ENCODE measurements around the gene TCF4.

TCF4 gene

DNA sequence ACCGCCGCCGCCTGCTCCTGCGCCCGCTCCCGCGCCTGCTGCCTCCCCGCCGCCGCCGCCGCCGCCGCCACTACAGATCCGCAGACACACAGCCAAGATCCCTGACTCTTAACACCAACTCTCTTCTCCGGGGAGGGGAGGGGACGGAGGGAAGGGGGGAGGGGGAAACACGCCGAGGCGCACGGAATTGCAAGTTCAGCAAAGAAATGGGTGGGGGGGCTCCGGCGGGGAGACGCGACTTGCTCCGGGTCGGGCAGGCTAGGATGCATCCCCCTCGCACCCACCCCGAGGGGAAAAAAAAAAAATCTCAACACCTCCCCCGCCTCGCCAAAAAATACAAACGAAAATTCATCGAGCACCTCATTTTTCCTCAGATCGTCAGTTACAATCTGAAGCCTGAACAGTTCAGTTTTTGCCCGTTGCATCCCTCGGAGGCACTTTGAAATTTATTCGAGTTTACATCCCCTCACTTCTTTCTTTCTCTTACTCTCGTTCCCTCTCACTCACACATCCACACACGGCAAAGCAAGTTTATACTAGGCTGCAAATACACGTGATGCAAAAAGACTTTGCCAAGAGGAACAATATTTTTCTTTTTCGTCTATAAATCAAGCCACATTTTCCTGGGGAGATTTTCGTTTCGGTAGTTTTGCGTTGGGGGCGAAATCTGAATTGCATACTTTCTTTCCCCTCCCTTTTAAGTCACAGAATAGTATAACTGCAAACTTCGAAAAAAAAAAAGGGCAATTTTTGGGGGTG, at the start of gene TCF4:
TSS of gene TCF4 (minus strand) at position 82 of the 759 bp plus-strand sequence. CDS start 1,076 bp downstream, outside the sequence.
- Mint-ChIP-seq H3K9me3 (ENCODE audit: low read depth) (no peaks in the 10 kb centered on the region), H3K36me3 (no peaks in the 10 kb centered on the region), H3K4me1 (ENCODE audit: low read depth) (peaks cover 23% of the 10 kb centered on the region), H3K27me3 (peaks cover 23% of the 10 kb centered on the region), H3K27ac (peak within 1 kb of the TSS; percentile 35), H3K4me3 (peak within 1 kb of the TSS; percentile 92)

- Mint-ChIP-seq H3K27ac (no peak overlapping the region), H3K4me1 (ENCODE audit: low read depth) (no peaks in the 10 kb centered on the region), H3K4me3 (no peak overlapping the region), H3K36me3 (no peaks in the 10 kb centered on the region), H3K27me3 (no peaks in the 10 kb centered on the region), H3K9me3 (ENCODE audit: low read depth) (peaks cover 12% of the 10 kb centered on the region)
Measured at GRCh38 chr18:55637204-55637603, 49.2 kb upstream of the TCF4 start.

- Mint-ChIP-seq H3K9me3 (ENCODE audit: low read depth) (no peaks in the 10 kb centered on the region), H3K36me3 (no peaks in the 10 kb centered on the region), H3K27ac (no peak overlapping the region), H3K4me3 (no peak overlapping the region), H3K4me1 (ENCODE audit: low read depth) (no peaks in the 10 kb centered on the region), H3K27me3 (no peaks in the 10 kb centered on the region)
Measured at GRCh38 chr18:55635439-55635838, 47.4 kb upstream of the TCF4 start.

DNA sequence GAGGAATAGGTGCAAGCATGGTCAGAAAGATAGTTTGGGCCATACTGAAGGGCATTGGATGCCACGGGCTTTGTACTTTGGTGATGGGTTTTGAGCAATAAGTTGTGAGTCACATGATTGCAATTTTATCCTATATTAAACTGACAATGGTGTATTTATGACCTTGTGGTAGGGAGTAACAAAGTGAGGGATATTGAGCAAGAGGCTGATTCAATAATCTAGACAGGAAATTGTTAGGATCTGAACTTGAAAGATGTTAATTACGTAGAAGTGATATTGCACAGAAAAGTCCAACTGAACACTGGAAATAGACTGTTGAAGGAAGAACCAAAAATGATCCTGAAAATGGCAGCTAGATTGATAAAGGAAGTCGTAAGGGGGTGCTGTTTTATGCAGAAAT, 46.6 kb upstream of the TCF4 start:
- no peaks in the 10 kb centered on the region for H3K9me3 Mint-ChIP-seq (ENCODE audit: low read depth)
- no peaks in the 10 kb centered on the region for H3K4me1 Mint-ChIP-seq (ENCODE audit: low read depth)
- no peak overlapping the region for H3K4me3 Mint-ChIP-seq
- H3K27ac Mint-ChIP-seq: no peak overlapping the region
- no peaks in the 10 kb centered on the region for H3K27me3 Mint-ChIP-seq
- no peaks in the 10 kb centered on the region for H3K36me3 Mint-ChIP-seq

GRCh38 chr18:55633032-55633431, 45.0 kb upstream of the TCF4 start:
- Mint-ChIP-seq H3K4me1 (ENCODE audit: low read depth) (no peaks in the 10 kb centered on the region), H3K27me3 (no peaks in the 10 kb centered on the region), H3K27ac (no peak overlapping the region), H3K4me3 (no peak overlapping the region), H3K36me3 (no peaks in the 10 kb centered on the region), H3K9me3 (ENCODE audit: low read depth) (no peaks in the 10 kb centered on the region)

GRCh38 chr18:55629133-55629532, 41.1 kb upstream of the TCF4 start:
- Mint-ChIP-seq H3K36me3 (no peaks in the 10 kb centered on the region), H3K4me3 (no peak overlapping the region), H3K27ac (no peak overlapping the region), H3K9me3 (ENCODE audit: low read depth) (no peaks in the 10 kb centered on the region), H3K27me3 (no peaks in the 10 kb centered on the region), H3K4me1 (ENCODE audit: low read depth) (no peaks in the 10 kb centered on the region)

GRCh38 chr18:55627007-55627406, 39.0 kb upstream of the TCF4 start:
- Mint-ChIP-seq H3K4me3 (no peak overlapping the region), H3K27me3 (no peaks in the 10 kb centered on the region), H3K27ac (no peak overlapping the region), H3K9me3 (ENCODE audit: low read depth) (no peaks in the 10 kb centered on the region), H3K4me1 (ENCODE audit: low read depth) (no peaks in the 10 kb centered on the region), H3K36me3 (no peaks in the 10 kb centered on the region)

- no peaks in the 10 kb centered on the region for H3K27me3 Mint-ChIP-seq
- H3K9me3 Mint-ChIP-seq (ENCODE audit: low read depth): no peaks in the 10 kb centered on the region
- H3K27ac Mint-ChIP-seq: no peak overlapping the region
- H3K4me3 Mint-ChIP-seq: no peak overlapping the region
- no peaks in the 10 kb centered on the region for H3K36me3 Mint-ChIP-seq
- no peaks in the 10 kb centered on the region for H3K4me1 Mint-ChIP-seq (ENCODE audit: low read depth)
Measured at GRCh38 chr18:55625901-55626300, 37.9 kb upstream of the TCF4 start.

DNA sequence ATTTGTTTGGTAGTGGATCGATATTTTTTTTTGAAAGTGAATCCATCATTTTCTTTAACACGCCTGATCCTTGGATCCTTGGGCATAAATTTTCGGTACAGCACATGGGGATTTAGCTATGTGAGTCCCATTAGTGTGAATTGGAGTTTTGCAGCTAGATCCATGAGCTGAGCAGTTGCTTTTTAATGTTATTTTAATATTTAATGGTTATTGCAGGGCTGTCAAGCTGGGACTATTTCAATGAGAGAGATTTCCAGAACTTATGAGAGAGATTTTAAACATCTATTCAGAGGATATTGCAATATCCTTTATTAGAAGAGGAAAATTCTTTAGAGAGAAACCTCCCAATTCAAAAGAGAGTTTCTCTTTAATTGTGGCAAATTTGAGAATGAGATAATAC, 35.6 kb upstream of the TCF4 start:
- Mint-ChIP-seq H3K4me1 (ENCODE audit: low read depth) (no peaks in the 10 kb centered on the region), H3K9me3 (ENCODE audit: low read depth) (no peaks in the 10 kb centered on the region), H3K4me3 (no peak overlapping the region), H3K36me3 (no peaks in the 10 kb centered on the region), H3K27ac (no peak overlapping the region), H3K27me3 (no peaks in the 10 kb centered on the region)

DNA sequence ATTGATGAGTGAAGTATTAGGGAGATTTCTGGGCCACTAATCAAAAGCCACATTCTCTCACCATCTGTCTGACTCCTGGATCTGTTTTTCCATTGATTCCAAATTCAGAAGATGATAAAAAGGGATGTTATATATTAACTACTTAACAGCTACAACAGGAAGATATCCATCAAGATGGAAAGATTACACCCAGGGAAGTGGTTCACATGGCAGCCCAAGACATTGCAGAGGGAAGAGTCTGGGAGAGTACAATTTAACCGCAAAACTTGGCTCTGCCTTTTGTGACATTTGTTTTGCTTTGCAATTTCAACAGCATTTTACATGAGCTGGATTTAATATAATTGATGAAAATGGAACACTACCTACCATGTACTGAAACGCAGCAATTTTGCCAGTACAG, 22.5 kb upstream of the TCF4 start:
- no peak overlapping the region for H3K4me3 Mint-ChIP-seq
- H3K36me3 Mint-ChIP-seq: no peaks in the 10 kb centered on the region
- H3K9me3 Mint-ChIP-seq (ENCODE audit: low read depth): peaks cover 3% of the 10 kb centered on the region
- H3K27me3 Mint-ChIP-seq: peaks cover 2% of the 10 kb centered on the region
- H3K4me1 Mint-ChIP-seq (ENCODE audit: low read depth): no peaks in the 10 kb centered on the region
- no peak overlapping the region for H3K27ac Mint-ChIP-seq

DNA sequence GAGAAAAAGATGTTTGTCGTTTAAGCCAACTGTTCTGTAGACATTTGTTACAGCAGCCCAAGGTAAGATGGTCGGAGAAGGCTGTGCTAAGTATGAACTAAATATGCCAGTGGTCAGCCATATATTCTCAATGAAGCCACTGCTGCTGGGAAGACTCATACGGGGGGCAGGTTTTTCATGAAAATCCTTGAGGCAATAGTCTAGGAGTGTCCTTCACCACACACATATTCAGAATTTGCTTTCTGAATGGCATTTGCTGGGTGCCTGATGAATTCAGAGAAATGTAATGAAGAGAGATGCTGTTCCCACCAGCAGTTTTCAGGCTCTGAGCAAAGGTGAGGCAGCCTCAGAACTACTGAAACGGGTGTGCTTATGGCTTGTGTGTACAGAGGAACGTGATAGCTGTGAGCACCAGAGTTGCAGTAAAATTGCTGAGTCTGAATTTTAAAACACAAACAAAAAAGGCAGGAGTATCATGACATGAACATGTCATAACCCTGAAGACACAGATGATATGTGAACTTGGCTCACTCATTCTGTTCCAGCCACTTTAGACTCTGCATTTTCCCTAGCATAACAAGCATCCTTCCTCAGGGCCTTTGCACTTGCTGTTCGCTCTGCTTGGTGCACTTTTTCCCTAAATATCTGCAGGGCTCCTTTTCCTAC, 21.3 kb upstream of the TCF4 start:
- no peaks in the 10 kb centered on the region for H3K9me3 Mint-ChIP-seq (ENCODE audit: low read depth)
- no peaks in the 10 kb centered on the region for H3K4me1 Mint-ChIP-seq (ENCODE audit: low read depth)
- H3K4me3 Mint-ChIP-seq: no peak overlapping the region
- H3K27ac Mint-ChIP-seq: no peak overlapping the region
- no peaks in the 10 kb centered on the region for H3K36me3 Mint-ChIP-seq
- H3K27me3 Mint-ChIP-seq: peaks cover 2% of the 10 kb centered on the region

DNA sequence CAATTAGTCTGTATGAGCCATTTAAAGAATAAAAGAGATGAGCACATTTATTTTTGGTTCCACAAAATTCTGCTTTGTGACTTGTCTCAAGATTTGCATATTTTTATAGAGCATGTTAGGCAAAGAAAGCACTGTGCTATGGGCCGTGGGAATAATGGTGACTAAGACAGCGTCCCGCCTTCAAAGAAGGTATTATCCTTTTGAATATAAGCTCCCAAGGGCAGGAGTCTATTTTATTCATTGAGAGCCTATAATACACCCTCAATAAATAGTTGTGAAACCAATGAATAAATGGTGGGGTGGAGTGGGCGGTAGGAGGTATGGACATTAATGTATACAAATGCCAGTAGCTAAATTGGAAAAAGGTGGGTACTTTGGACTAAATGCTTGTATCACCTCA, 20.5 kb upstream of the TCF4 start:
- Mint-ChIP-seq H3K27ac (no peak overlapping the region), H3K36me3 (no peaks in the 10 kb centered on the region), H3K27me3 (peaks cover 2% of the 10 kb centered on the region), H3K9me3 (ENCODE audit: low read depth) (no peaks in the 10 kb centered on the region), H3K4me1 (ENCODE audit: low read depth) (no peaks in the 10 kb centered on the region), H3K4me3 (no peak overlapping the region)

DNA sequence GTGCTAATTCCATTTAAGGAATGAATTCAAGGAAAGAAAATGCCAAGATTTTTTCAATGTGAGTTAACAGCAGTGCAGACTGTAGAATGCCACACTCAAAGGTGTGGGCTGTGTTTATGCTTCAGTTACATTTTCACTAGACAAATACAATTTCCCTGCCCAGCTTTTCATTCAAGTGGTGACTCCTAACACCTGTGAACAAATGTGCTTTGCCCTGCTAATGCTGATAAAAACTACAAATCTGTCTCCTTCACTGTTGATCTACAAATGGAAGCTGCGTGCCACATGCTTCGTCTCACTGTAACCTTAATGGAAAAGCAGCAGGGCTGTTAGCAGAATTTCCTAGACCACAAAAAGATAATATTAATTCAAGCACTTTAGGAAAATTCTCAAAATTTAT, 19.8 kb upstream of the TCF4 start:
- Mint-ChIP-seq H3K4me1 (ENCODE audit: low read depth) (no peaks in the 10 kb centered on the region), H3K27me3 (no peaks in the 10 kb centered on the region), H3K4me3 (no peak overlapping the region), H3K36me3 (no peaks in the 10 kb centered on the region), H3K9me3 (ENCODE audit: low read depth) (no peaks in the 10 kb centered on the region), H3K27ac (no peak overlapping the region)

- Mint-ChIP-seq H3K27ac (no peak overlapping the region), H3K4me1 (ENCODE audit: low read depth) (no peaks in the 10 kb centered on the region), H3K36me3 (no peaks in the 10 kb centered on the region), H3K27me3 (no peaks in the 10 kb centered on the region), H3K4me3 (no peak overlapping the region), H3K9me3 (ENCODE audit: low read depth) (no peaks in the 10 kb centered on the region)
Measured at GRCh38 chr18:55605733-55606338, 17.8 kb upstream of the TCF4 start.

- Mint-ChIP-seq H3K27me3 (no peaks in the 10 kb centered on the region), H3K36me3 (no peaks in the 10 kb centered on the region), H3K4me3 (no peak overlapping the region), H3K9me3 (ENCODE audit: low read depth) (no peaks in the 10 kb centered on the region), H3K27ac (no peak overlapping the region), H3K4me1 (ENCODE audit: low read depth) (no peaks in the 10 kb centered on the region)
Measured at GRCh38 chr18:55603775-55604174, 15.8 kb upstream of the TCF4 start.
